Measurements from ENCODE around the gene LGALS8. TPM values are rescaled to one million over a fixed set of nuclear protein-coding genes. Genes with fewer than 3 reads are reported as not detected.

Gene LGALS8
- polyA plus RNA-seq, 2 of the 4 experiments (the other 2 are of a cell fraction), result 32.3 to 61.3 TPM

GRCh38 chr1:236565530-236565929 is 41.7 kb downstream of the LGALS8 start:
- no peaks in the 10 kb centered on the region for H3K9me3 ChIP-seq
- no peak overlapping the region for H3K4me2 ChIP-seq
- H3K4me3 ChIP-seq, result no peak overlapping the region
- no peak overlapping the region for H3K27ac ChIP-seq
- WGBS (ENCODE audit: missing lambda C conversion rate), result 93% methylated on average over 5 of the region's 5 CpGs
- TF ChIP-seq RARB (CRISPR knock-in tag; IDR thresholded peaks at IDR 0.05), result no peak
- no peak for TF ChIP-seq PBX3 (IDR thresholded peaks at IDR 0.05)
- no peak for TF ChIP-seq HEYL (CRISPR knock-in tag; IDR thresholded peaks at IDR 0.05)
- no peak for TF ChIP-seq RAD21 (conservative IDR thresholded peaks at IDR 0.05 in 1 of 2, IDR thresholded peaks at IDR 0.05 in 1 of 2)
- DNase-seq (ENCODE audit: low read depth in 1 of 2, low spot score in 1 of 2) (no peak), FAIRE-seq (no peak), ATAC-seq (no peak)
- CTCF ChIA-PET, result interaction anchor here (1.0 kb wide), 1 partner anchor 17 kb away, joined by 3 read pairs; no protein-coding TSS in a partner anchor
- POLR2A ChIA-PET, result no interaction called here
- H3K4me1 ChIP-seq, result peaks cover 6% of the 10 kb centered on the region; the same call in 1 of the 3 replicates

- FAIRE-seq (no peak), DNase-seq (ENCODE audit: low read depth in 1 of 2, low spot score in 1 of 2) (no peak), ATAC-seq (no peak)
- Histone ChIP-seq H3K9me3 (no peaks in the 10 kb centered on the region), H3K27ac (no peak overlapping the region), H3K4me2 (no peak overlapping the region), H3K4me1 (peaks cover 6% of the 10 kb centered on the region; the same call in 1 of the 3 replicates), H3K4me3 (no peak overlapping the region)
- ChIA-PET POLR2A (interaction anchor here (0.7 kb wide), 1 partner anchor 31 kb away, joined by 5 read pairs; no protein-coding TSS in a partner anchor), CTCF (no interaction called here)
- 84% methylated on average over 2 of the region's 2 CpGs for WGBS (ENCODE audit: missing lambda C conversion rate)
- TF ChIP-seq ZSCAN20 (CRISPR knock-in tag; IDR thresholded peaks at IDR 0.05) (no peak), MYC (IDR thresholded peaks at IDR 0.05; ENCODE audit: borderline replicate concordance, low read length) (no peak), EHMT2 (IDR thresholded peaks at IDR 0.05; ENCODE audit: low read depth) (no peak), PBX3 (IDR thresholded peaks at IDR 0.05) (no peak), USF2 (IDR thresholded peaks at IDR 0.05) (no peak), FOSL2 (IDR thresholded peaks at IDR 0.05) (no peak), FOSL2 (CRISPR knock-in tag; IDR thresholded peaks at IDR 0.05) (no peak), SMC3 (IDR thresholded peaks at IDR 0.05) (no peak)
Measured at GRCh38 chr1:236568285-236568894, 44.6 kb downstream of the LGALS8 start.

- Histone ChIP-seq H3K4me3 (no peak overlapping the region), H3K27ac (no peak overlapping the region), H3K4me1 (no peaks in the 10 kb centered on the region), H3K9me3 (no peaks in the 10 kb centered on the region), H3K4me2 (no peak overlapping the region)
- 92% methylated on average over 3 of the region's 3 CpGs for WGBS (ENCODE audit: missing lambda C conversion rate)
- POLR2A ChIA-PET, result no interaction called here
- CTCF ChIA-PET, result no interaction called here
- TF ChIP-seq HEYL (CRISPR knock-in tag; IDR thresholded peaks at IDR 0.05) (no peak), RCOR1 (IDR thresholded peaks at IDR 0.05; ENCODE audit: low read depth, low read length) (no peak), BHLHE40 (IDR thresholded peaks at IDR 0.05; ENCODE audit: low read depth, low read length) (no peak), EHF (CRISPR knock-in tag; IDR thresholded peaks at IDR 0.05) (no peak), SREBF2 (IDR thresholded peaks at IDR 0.05) (no peak), BCL3 (IDR thresholded peaks at IDR 0.05) (no peak), CBX2 (IDR thresholded peaks at IDR 0.05; ENCODE audit: borderline replicate concordance, low read depth) (no peak), CEBPB (IDR thresholded peaks at IDR 0.05) (no peak), PBX3 (IDR thresholded peaks at IDR 0.05) (no peak), NR3C1 (IDR thresholded peaks at IDR 0.05) (no peak), CHD4 (IDR thresholded peaks at IDR 0.05; ENCODE audit: borderline replicate concordance) (no peak), CHD2 (IDR thresholded peaks at IDR 0.05; ENCODE audit: low read length, partially characterized antibody) (no peak), POLR2A (IDR thresholded peaks at IDR 0.05; ENCODE audit: low read length) (no peak), MAZ (IDR thresholded peaks at IDR 0.05; ENCODE audit: borderline replicate concordance, low read depth, low read length) (no peak), HOXA7 (CRISPR knock-in tag; IDR thresholded peaks at IDR 0.05) (no peak), RARB (CRISPR knock-in tag; IDR thresholded peaks at IDR 0.05) (no peak), TFCP2L1 (CRISPR knock-in tag; IDR thresholded peaks at IDR 0.05) (no peak)
- FAIRE-seq (no peak), DNase-seq (ENCODE audit: low read depth in 1 of 2, low spot score in 1 of 2) (no peak), ATAC-seq (no peak)
Measured at GRCh38 chr1:236575523-236575922, 51.7 kb downstream of the LGALS8 start.

Data from A549 (cell line).